ENCODE measurements around the gene MAGI3.
A peak's percentile ranks its signal among the peaks of the same experiment; 100 is the strongest.

The MAGI3 gene

DNA sequence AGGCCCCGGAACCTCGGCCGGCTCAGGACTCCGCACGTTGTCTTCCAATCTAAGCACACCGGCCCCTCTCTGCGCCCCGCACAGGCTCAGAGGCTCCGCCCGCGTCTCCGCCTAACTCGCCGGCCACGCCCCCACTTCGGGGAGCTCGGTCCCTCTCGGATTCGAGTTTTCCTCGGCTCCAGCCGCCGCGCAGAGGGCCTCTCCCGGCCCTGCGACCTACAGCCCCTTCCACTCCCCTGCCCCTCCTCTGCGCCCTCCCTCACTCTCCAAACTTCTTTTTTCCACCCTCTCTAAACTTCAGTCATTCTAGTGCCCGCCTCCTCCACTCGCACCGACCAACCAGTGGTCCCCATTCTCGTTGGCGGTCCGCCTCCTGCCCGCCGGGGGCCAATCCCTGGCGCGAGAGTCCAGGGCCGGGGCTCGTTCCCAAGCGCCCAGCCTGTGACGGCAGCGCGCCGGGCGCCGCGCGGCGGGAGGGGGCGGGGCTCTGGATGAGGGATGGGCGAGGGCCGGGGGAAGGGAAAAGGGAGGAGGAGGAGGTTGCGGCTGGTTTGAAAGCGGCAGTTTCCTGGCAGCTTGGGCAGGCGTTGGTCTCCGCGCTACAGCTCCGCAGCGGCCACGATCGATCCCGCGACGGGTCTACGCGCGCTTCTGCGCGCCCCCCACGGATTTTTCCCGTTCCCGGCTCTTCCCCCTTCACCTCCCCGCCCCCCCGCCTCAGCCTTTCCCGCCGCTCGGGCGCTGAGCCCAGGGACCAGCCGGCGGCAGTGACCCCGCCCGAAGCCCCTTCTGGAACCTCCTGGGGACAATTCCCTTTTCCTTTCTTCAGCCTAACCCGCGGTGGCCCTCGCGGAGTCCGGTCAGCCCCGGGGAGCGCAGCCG, at the start of gene MAGI3:
Gene MAGI3, plus strand, starts transcription at position 563 of the 882 bp plus-strand sequence. CDS start 519 bp downstream, outside the sequence.
- DNase-seq, result peak; percentile 96

DNA sequence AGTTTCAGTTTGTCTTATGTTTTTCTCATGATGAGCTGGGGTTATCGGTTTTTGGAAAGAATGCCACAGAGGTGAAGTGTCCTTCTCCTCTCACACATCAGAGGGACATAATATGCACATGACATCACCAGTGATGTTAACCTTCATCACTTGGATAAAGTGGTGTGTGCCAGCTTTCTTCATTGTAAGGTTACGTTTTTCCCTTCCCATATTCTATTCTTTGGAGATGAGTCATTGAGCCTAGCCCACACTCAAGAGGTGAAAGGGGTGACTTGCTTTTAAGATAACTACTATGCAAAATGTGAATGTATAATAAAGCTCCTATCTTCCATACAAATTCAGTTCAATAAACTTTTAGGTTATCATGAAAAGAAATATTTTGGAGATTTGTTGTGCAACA, 36.7 kb upstream of the MAGI3 start:
- DNase-seq, result no peak

DNA sequence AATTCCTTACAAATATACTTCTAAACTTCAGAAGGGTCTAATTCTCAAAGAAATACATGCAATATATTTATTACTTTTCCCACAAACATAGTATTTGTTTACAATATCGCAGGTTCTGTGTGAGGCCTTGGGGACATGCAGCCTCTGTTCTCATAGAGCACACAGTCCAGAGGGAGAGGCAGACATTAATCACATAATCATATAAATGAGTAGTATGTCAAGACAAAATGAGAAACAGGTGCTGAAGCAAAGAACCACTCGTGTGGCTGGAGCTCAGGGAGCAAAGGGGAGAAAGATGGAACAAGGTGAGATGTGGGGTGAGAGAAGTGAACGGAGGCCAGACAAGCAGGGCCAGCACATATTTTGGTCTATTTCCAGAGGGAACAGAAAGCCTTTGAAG, 26.4 kb upstream of the MAGI3 start:
- DNase-seq, result no peak

DNA sequence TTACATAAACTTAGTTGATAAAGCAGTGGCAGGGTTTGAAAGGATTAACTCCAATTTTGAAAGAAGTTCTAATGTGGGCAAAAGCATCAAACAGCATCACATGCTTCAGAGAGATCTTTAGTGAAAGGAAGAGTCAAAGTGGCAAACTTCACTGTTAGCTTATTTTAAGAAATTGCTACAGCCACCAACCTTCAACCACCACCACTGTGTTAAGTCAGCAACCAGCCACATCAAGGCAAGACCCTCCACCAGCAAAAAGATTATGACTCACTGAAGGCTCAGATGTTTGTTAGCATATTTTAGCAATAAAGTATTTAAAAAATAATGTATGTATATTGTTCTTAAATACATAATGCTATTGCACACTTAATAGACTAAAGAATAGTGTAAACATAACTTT, 21.3 kb upstream of the MAGI3 start:
- DNase-seq, result no peak

DNA sequence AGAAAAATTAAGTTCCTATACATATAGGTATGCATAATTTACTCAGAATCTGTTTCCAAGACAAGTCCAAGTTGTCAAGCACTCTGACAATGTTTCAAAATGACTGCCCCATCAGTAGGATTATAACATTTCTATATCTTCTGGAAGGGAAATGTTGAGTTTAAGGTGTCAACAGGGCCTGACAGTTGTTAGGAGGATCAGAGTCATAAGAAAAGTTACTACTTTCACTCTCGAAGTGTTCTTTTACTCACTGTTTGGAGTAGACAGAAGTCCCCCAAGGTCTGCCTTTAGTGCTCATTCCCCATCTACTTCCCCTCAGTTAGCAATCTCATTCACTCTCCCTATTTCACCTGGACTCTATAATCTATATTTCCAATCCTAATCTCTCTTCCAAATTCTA, 20.6 kb upstream of the MAGI3 start:
- no peak for DNase-seq

DNA sequence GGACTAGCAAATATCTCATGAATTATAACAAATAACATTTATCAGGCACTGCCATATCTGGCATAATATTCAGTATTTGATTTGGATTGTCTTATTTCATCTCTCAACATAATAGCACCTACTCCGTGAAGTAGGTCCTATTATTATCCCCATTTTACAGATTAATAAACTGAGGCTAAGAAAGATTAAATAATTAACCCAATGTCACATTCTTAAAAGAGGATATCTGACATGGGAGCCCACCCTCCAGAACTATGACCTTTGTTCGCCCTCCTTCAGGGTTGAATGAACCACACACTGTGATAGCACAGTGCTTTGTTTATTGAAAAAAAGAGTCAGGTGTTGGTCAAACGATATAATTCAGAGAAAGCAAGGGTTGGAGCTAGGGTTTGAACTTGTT, 19.4 kb upstream of the MAGI3 start:
- no peak for DNase-seq

DNA sequence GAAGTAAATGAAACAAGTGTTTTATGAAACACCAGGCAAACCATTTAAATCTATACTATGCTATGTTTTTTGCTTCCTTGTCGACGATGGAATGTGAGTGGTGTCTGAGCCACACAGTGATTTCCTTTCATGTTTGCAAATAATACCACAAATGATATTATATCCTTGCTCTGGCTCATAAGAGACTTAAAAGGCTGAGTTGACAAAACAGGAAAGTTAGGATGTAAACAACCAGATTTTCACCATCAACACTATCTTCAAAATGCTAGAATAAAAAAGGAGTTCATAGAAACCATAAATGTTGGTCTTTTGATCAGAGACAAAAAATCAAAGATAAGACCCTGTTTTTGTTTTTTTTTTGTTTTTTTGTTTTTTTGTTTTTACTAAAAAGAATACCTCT, 17.8 kb upstream of the MAGI3 start:
- no peak for DNase-seq

DNA sequence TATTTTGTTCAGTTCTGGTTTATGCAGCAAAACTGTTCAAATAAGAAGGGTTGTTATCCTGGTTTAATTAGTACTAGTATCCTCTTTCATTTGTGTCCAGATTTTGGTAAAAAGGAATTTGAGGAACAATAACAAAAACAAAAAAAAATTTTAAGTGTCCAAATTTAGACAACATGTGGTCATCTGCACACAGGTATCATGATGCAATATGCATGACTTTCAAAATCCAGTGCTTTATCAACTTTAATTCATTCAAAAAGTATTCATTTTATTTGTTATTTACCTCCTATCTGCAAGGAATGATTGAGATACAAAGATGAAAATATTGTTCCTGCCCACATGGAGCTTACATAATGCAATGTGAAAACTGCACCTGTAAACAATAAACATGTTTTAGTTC, 16.7 kb upstream of the MAGI3 start:
- DNase-seq, result no peak

DNA sequence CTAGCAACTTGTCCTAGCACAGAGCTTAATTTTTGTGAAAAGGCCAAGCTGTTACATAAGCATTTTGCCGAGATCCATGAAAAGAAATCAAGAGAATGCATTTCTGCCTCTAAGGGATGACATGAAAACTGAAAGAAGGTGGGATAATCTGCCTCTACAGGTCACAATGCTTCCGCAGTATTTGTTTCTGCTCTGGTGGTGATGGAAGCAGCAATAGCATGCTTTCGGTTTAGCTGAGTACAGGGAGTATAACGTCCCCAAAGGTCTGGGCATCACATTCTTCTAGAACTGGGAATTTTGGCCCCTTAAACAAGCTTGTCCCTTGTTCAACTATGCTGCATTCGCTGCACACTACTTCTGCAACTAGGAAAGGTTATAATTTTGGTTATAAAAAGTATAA, 14.4 kb upstream of the MAGI3 start:
- no peak for DNase-seq

DNA sequence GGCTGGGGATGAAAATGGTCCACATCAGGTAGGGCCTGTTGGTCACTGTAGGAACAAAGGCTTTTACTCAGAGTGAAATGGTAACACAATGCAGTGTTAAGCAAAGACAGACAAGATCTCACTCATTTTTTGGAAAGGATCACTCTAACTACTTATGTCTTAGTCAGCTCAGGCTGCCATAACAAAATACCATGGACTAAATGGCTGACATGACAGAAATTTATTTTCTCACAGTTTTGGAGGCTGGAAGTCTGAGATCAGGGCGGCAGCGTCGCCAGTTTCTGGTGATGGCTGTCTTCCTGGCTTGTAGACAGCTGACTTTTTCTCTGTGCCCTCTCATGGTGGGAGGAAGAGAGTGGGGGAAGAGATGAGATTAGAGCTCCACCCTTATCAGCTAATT, 10.2 kb upstream of the MAGI3 start:
- no peak for DNase-seq

DNA sequence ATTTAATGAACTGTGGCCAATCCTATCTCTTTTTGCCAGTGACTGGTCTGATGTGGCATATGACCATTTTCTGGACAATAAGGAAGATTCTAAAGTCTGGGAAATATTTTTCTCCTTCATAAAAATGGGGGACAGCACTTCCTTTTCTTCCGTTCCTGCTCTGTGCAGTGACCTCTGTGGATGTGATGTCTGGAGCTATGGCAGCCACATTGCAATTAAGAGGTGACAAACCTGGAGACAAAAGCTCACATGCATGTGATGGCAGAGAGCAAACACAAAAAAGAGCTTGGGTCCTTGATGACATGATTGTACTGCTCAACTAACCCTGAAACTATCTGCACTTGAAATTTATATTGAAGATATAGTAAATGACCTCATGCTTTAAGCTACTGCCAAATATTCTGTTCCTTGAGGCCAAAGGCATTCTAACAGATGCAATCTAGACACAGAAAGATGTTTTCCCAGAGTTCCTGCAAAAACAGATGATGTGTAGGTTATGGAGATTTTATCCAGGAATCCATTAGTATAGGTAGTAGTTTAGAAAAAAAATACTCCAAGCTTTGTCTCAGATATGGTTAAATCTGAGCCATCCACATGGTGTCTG, 2.2 kb upstream of the MAGI3 start:
- DNase-seq, result no peak

DNA sequence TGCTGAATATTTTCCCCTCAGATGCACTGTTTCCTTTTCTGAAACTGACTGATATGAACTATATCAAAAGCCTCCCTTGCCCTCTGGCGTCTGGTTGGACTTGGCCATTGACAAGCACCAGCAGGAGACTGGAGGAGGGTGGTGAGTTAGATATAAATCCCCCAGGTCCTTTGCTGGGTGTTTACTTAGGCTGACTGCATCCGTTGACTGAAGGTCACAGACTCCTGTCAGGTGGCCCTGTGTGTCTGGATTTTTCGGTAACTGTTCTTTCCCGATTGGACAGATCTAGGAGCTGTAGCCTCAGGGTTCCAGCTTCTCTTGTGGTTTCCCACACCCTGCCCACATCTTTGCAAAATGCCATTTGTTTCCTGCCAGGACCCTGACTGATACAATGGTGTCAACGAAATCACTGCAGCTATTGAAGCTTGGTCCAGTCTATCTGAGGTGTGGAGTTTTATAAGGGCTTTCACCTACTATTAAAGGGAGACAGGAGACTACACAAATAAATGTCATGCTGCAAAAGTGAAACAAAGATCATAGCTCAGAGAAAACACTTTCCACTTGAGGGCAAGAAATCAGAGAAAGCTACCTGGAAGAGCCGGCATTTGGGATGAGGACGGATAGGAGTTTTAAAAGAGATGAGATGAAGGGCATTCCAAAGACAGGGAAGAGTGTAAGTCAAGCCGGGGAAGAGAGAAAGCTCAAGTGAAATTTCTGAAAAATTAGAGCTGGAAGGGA, 1.5 kb upstream of the MAGI3 start:
- no peak for DNase-seq

DNA sequence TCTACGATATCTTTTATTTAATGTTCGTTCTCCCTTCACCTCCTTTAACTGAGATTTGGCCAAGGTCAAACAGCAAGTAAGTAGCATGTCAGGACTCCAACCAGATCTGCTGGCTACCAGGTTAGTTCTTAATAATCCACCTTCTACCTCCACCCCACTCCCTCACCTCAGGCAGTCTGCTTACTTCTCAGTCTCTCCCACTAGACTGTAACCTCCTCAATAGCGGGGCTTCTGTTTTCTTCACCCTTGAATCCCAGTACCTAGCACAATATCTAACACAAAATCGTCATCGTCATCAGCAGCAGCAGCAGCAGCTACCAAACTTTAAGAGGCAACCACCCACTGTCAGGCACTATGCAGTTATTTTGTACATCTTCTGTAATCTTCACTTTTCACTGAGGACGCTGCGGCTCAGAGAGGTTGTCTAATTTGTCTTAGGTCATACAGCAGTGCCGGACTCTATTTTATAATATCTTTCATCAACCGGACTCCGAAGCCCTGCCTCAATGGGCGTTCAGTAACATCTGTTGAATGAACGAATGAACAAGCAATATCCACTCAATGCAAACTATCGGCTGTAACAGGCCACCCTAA, 859 bp upstream of the MAGI3 start:
- DNase-seq, result no peak

DNA sequence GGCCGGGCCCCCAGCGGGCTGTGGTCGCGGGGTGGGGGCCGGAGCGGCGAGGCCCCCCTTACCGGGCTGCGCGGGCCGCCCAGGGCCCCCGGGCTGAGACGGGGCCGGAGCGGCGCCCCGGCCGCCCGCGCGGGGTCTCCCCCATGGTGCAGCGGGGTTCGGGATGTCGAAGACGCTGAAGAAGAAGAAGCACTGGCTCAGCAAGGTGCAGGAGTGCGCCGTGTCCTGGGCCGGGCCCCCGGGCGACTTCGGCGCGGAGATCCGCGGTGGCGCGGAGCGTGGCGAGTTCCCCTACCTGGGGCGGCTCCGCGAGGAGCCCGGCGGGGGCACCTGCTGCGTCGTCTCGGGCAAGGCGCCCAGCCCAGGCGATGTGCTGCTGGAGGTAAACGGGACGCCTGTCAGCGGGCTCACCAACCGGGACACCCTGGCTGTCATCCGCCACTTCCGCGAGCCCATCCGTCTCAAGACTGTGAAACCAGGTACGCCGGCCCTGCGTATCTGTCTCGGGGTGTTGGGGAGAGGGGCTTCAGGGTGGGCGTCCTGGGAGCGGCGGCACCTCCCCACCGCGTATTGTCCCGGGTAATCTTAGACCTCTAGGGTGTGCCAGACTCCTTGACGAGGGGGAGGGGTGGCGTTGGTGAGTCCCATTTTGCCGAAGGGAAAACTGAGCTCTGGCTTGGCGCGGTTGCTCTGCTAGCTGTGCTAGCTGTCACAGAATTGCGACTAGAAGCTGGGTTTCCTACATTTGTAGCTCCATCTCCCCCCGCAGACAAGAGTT, 745 bp downstream of the MAGI3 start:
- peak; percentile 49 for DNase-seq

DNA sequence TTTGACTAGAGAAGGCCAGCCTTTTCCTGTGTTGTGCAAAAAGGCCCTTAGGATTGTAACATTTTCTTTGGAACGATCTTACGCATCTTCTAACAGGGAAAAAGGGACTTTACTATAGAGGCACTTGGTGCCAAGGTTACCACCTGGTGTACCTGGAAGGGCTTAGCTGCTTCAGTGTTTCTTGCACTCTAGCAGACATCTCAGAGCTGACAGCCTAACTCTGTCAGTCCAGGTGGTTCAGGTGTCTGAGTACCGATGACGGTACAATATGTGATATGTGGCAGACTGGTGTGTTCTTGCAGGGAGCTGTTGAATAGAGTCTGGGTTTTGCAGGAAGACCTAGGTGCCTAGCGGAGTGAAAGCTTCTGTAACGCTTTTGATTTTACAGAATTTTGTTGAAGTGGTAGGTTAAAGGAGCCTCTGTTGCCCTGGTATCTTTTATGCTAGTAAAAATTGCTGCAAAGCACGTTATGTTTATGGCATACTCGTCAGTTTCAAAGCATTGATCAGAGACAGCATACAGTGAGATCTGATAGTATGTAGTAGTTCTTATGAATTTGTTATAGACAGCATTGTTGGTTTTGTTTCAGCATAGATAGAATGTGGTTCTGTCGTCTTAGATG, 1.4 kb downstream of the MAGI3 start:
- no peak for DNase-seq

DNA sequence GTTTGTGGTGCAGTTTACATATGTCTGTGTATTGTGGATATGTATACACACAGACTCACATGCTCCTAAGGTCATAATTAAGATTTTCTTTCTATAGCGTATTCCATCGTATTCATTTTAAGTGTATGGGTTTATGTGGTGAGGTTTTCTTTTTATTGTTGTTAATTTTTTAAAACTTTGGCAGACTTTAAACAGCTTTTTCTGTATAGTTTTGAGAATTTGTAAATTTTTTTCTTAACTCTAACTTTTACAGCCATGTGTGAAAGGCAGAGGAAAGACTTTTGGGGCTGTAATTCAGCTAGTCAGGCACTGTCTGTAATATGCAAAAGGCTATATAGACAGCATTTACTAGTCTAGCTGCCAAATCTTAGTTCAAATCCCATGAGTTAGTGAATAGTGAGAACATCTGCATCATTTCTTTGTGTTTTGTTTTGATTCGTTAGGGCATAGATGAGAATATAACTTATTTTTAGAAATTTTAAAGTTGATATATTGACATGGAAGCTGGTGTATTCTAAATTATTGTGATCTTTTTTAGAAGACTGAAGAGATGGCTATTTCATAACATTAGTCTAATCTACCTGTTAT, 2.3 kb downstream of the MAGI3 start:
- DNase-seq, result no peak

DNA sequence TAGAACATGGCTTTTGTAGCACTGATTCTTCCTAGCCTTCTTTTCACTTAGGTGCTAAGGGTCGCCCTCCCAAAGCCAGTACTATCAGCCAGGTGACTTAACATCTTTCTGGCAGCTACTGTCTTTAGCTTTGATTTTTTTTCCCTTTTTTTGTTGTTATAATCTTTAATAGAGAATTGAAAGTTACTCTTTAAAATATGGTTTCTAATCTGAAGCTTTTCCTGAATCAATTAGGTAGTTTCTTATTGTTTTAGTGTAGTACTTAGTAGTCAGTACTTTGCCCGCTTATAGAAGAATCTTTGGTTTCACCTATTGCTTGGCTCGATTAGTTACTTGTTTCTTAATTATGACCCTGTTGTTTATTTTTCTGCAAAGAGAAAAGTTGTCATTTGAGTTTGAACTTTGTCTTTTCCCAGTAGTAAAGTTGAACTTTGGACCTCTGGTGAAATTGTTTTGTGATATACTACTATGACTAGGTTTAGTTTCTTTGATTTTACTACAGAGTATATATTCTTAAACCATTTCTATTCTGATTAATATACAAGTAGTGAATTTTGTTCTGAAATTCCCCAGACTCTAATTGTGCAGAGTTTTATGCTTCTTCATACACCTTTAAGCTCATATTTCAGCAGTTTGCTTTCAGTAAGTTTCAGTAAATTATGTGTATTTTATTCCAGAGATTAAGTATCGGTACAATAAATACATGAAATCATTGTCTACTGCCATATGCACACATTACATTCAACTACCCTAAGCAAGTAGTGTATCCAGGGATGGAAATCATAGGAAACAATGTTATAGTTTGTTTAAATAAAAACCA, 3.9 kb downstream of the MAGI3 start:
- DNase-seq, result no peak

DNA sequence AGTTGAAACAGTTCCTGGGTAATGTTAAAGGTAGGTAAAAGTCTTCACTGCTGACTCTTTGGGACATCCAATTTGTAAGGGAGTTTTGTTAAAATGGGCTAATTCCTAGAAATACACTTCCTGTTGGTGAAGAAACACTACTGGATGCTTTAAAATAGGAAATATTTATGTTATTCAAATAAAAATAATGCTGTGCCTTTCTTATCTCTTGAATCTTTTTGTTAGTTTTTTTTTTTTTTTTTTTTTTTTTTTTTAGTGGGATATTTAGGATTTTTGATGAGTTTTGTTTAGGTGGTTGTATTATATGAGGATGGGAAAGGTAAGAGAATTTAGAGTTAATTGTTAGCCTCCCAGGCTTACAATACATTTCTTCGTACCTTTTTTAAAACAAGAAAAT, 4.5 kb downstream of the MAGI3 start:
- no peak for DNase-seq

DNA sequence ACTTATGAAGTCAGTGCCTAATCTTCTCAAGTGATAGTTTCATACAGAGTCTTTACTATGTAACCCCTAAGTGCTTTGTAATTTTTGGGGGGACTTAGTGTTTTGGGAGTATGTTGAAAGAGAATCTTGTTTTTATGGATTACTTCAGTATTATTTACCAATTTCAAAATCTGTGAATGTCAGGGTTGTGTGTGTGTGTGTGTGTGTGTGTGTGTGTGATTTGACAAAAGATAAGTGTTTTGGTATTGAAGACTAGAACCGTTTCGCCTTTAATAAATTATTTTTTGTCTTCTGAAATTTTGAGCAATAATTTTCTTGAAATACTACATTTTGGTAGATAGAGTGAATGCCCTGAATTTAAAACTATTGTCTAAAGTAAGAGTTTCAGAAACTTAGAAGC, 5.8 kb downstream of the MAGI3 start:
- no peak for DNase-seq

DNA sequence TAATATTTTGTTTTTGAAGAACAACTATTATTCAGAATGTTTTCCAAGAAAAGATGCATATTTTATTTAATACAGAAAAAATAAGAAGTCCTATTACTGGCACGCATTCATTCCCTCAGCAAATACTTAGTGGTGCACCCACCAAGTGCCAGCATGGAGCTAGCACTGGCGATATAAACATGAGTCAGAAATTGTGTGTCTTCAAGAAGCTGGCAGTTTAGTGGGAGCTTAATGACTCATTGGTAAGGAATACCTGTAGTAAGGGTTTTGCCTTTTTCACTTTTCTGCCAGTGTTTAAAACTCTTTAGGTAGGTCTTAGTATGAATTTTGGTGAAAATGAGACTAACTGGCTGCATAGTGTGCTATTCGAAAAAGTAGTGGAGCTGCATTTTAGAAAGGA, 6.3 kb downstream of the MAGI3 start:
- no peak for DNase-seq

DNA sequence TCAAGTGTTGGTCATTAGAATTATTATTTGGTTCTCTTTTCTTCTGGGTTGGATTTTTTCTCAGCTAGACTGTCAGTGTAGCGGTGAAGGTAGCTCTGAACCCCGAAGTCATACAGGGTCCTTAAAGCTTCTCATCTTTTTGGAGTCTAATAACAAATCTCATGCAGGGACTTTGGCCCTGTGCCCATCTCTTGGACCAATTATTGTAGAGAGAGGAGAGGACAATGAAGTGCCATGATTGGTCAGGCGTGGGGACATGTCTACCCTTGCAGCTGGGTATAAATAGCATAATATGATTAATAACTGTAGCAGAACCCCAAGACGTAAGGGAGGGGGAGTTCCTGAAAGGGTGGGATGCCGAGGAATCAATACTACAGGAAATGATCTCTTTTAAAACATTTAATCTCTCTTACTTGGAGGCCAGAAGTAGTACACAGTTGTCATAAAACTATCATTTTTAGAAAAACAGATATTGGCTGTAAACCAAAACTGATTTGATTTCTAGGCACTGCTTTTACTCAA, 8.8 kb downstream of the MAGI3 start:
- DNase-seq, result no peak

Data from midbrain (tissue), 1 donor.